Ecto neural progenitor cell (in vitro differentiated cells): ENCODE measurements around the gene PIAS2.
"Not testable (repeated sequence)": the region's sequence is repeated elsewhere in the genome, so short reads cannot be mapped to it uniquely, and the experiment has no call there.

Experiments used
- DNase-seq: peaks from one replicate; pipeline ENCODE4 v3.0.0-alpha.2; 2018; ENCODE audit warnings: low spot score

PIAS2 gene

GRCh38 chr18:46917108-46917802 is at the start of gene PIAS2, which contains the start of gene KATNAL2:
TSS of gene PIAS2 (minus strand) at chr18:46917507. CDS start at chr18:46917345, 162 bp downstream.
TSS of gene KATNAL2 (plus strand) at chr18:46917602. CDS start at chr18:46946873, 29,271 bp downstream.
- DNase-seq: peak; percentile 89

GRCh38 chr18:46966266-46966665 is 49.0 kb upstream of the PIAS2 start:
- DNase-seq: not testable (repeated sequence)

GRCh38 chr18:46964579-46965293 is 47.4 kb upstream of the PIAS2 start:
- not testable (repeated sequence) for DNase-seq

- DNase-seq: not testable (repeated sequence)
These were observed 46.6 kb upstream of the PIAS2 start for GRCh38 chr18:46963656-46964578.

GRCh38 chr18:46958209-46958608 is 40.9 kb upstream of the PIAS2 start:
- DNase-seq: no peak

GRCh38 chr18:46953195-46953594 is 35.9 kb upstream of the PIAS2 start:
- no peak for DNase-seq

- DNase-seq: no peak
These were observed 32.9 kb upstream of the PIAS2 start for GRCh38 chr18:46950064-46950656.

GRCh38 chr18:46946656-46947282 is 29.5 kb upstream of the PIAS2 start:
- DNase-seq: peak; percentile 92

- DNase-seq: no peak
These were observed 25.3 kb upstream of the PIAS2 start for GRCh38 chr18:46942646-46943045.

GRCh38 chr18:46939998-46940571 is 22.8 kb upstream of the PIAS2 start:
- DNase-seq: no peak

- DNase-seq: no peak
These were observed 22.1 kb upstream of the PIAS2 start for GRCh38 chr18:46939337-46939963.

GRCh38 chr18:46920653-46921052 is 3.3 kb upstream of the PIAS2 start:
- no peak for DNase-seq

GRCh38 chr18:46920067-46920466 is 2.8 kb upstream of the PIAS2 start:
- DNase-seq: no peak

- peak; percentile 54 for DNase-seq
These were observed 695 bp upstream of the PIAS2 start for GRCh38 chr18:46917803-46918600.

GRCh38 chr18:46916551-46917107 is 678 bp downstream of the PIAS2 start:
- no peak for DNase-seq

- no peak for DNase-seq
These were observed 1.3 kb downstream of the PIAS2 start for GRCh38 chr18:46915800-46916550.

- DNase-seq: no peak
These were observed 6.5 kb downstream of the PIAS2 start for GRCh38 chr18:46910856-46911255.

GRCh38 chr18:46909497-46909896 is 7.8 kb downstream of the PIAS2 start:
- no peak for DNase-seq

- no peak for DNase-seq
These were observed 13.9 kb downstream of the PIAS2 start for GRCh38 chr18:46903406-46903805.
